NCI-H187 (cell line): ENCODE data around the gene ZNF81.
A peak's percentile ranks its signal among the peaks of the same experiment; 100 is the strongest.
"Not testable (repeated sequence)": the region's sequence is repeated elsewhere in the genome, so short reads cannot be mapped to it uniquely, and the experiment has no call there.

ENCODE experiments used
- DNase-seq, 2 experiments: peaks; one replicate each; lab custom pipeline; 2025; lab: John Stamatoyannopoulos, UW

The ZNF81 gene

DNA sequence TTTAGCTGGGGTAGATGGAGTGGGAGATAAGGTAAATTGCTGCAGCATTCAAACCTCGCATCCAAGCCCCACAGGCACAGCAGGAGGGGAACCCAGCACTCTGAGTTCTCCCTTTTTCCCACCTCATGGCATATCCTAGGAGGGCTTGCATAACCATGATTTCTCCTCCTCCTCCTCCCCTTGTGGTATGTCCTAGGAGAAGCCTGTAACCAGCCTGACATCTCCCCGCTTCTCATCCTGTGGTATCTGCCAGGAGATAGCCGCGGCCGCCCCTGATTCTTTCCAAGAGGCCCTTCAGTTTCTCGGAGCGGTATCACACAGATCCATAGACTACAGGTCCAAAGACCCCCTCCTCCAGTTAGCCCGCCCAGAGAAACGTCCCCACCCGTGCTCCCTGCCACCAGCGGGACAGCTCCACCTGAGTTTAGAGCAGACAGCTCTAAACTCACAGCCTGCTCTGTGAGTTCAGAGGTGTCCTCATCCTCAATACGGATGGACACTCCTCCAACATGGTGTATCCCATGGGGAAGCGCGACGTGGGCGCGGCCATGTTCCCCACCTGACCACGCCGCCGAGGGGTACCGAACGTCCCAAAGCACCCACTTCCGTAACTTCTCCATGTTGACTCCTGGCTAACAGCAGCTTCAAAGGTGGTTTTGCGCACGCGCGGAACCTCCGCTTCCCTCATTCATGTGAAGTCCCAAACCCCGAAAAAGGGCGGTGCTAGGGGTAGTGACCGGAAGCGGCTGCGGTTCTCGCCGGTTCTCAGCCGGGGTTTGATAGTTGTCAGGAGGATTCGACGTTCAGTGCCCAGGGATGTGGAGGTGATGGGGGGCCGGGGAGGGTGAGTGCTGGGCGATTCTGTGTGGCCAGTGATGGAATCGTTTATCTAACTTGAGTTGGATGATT is at the start of gene ZNF81:
TSS of gene ZNF81 (plus strand) at position 739 of the 909 bp plus-strand sequence. CDS start 9,366 bp downstream, outside the sequence.
- peak; percentile 80 to 86 for DNase-seq

DNA sequence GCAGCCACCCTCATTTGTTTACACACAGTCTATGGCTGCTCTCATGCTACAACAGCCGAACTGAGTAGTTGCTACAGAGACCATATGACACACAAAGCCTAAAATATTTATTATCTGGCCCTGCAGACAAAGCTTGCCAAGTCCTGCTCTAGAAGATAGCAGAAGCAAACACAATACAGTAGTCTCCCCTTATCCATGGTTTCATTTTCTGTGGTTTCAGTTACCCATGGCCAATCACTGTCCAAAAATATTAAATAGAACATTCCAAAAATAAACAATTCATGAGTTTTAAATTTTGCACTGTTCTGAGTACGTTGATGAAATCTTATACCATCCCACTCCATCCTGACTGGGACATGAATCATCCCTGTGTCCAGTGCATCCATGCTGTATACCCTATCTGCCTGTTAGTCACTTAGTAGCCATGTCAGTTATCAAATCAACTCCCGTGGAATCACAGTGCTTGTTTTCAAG is 40.2 kb upstream of the ZNF81 start:
- DNase-seq: no peak

DNA sequence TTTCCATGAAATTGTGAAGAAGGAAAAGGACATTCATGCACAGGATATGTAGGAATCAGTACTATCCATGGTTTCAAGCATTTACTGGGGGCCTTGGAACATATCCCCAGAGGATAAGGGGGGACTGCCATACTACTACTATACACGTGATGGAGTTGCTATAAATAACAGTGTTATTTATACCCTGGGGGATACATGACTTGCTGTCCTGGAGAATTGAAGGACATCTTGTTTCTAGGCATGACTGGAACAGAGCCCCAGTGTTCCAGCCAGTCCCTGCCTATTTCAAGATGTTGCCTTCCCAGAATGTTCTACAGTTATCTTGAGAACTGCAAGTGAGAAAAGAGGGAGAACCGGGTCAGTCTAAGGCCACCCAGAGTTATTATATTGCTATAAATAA is 39.6 kb upstream of the ZNF81 start:
- no peak for DNase-seq

DNA sequence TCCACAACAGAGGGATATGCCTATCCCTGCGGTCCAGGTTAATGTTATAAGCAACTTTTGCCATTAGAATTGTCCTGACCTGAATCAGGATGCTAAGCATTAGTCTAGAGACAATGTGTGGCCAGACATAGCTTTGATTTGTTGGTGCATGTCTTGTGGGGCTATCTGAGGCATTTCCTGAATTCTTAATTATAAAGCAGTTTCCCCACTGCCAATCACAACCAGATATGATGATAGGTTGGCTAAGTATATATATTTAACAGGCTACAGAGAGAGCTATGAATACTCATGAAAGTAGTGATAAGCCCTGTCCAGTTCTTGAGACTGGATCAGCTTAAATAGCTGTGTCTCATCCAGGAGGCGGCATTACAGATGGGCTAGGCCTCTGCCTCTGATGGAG is 37.8 kb upstream of the ZNF81 start:
- no peak for DNase-seq

DNA sequence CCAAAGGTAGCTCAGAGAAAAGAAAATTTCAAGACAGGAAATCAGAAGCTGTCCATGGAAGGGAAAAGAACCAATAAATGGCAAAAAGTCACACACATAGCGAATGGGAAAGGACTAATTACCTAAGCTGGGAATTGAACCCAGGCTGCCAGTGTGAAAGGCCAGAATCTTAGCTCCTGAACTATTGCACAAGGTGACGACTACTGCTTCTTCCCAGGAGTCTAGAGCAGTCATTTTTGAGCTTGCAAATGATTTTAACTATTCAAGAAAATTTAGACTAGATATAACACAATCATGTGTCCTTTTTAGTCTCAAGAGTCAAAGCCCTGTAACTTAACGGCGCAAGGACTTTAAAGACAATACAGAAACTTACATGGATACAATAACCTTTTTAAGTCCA is 34.1 kb upstream of the ZNF81 start:
- DNase-seq: no peak

DNA sequence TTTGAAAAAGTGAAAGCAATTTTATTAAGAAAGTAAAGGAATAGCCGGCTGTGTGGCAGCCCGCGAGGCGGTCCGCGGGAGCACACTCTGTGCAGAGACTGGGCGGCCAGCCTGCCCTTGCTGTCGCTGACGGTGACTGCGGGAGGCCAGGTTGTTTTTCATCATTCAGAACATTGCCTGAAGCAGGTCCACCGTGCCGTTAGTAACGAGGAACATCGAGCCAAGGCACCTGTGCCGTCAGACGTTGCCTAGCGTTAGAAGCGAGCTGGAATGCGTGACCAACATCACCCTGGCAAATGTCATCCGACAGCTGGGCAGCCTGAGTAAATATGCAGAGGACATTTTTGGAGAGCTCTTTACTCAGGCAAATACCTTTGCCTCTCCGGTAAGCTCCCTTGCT is 33.6 kb upstream of the ZNF81 start:
- not testable (repeated sequence) for DNase-seq

DNA sequence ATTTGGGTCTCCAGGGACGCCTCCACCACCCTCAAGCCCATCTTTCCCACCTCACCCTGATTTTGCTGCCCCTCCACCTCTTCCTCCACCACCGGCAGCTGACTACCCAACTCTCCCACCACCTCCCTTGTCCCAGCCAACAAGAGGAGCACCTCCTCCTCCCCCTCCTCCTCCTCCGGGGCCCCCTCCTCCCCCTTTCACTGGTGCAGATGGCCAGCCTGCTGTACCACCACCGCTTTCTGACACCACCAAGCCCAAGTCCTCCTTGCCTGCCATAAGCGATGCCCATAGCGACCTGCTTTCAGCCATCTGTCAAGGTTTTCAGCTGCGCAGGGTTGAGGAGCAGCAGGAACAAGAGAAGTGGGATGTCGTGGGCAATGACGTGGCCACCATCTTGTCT is 32.4 kb upstream of the ZNF81 start:
- DNase-seq: no peak

DNA sequence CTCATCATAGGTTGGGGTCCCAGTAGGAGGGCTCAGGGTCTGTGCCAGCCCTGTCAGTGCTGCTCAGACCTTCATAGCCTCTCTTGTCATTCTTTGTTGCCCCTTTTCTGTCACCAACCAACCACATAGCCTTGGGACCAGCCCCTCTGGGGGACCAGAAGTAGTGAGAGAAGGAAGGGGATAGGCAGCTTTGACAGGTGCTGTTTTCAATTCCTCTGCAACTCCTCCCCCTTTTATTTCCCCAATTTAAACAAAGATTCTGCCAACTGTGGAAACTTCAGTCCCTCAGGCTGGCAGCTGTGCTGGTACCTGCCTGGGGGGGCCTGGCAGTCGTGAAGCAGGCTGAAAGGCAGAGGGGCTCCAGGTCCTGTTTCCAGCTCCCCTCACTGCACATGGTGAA is 30.9 kb upstream of the ZNF81 start:
- not testable (repeated sequence) for DNase-seq

DNA sequence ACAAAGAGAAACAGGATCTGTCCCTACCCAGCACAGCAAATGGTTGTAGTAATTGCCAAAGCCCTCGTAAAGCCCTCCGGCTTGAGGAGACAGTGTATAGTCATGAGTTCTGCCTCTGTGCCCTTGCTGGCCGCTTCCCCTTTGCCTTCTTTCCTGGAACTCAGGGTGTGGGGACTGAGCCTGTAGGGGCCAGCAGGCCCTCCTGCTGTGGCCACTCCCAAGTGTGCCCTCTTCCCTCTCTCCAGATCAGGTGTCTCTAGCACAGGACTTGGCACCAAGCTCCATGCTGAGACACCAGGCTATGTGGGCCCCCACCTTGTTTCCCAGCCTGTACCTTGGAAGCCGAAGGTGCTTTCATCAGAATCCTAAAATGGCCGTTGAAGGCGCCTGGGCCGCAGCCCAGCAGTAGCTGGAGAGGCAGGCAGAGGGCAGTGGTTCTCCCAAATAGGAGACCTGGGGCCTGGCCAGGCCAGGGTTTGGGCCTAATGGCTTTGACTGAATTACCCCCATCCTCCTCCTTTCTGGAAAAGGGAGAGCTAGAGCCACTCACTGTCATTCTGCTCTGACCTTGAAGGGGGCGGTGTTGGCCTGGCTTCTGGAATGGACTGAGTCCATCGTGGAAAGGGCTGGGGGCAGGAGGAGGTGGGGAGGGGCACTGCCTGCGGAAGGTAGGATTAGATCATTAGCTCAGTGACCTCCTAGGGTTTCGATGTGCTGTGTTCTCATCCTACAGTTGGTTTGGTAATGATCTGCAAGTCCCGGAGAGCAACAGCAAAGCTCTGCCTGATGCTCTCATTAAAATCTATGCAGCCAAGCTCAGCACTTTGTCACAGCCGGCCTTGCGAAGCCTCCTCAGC is 30.1 kb upstream of the ZNF81 start:
- not testable (repeated sequence) for DNase-seq

DNA sequence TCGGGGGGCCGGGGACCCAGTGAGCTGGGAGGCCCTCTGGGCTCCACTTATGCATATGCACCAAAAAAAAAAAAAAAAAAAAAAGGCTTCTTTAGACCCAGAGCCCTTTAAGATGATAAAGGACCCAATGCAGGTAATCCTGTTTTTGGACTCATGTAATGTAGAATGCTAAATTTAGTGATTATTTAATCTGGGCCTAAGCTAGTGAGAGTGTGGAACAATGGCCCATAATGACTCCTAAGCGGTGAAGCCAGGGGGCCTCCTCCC is 29.5 kb upstream of the ZNF81 start:
- DNase-seq: not testable (repeated sequence)

DNA sequence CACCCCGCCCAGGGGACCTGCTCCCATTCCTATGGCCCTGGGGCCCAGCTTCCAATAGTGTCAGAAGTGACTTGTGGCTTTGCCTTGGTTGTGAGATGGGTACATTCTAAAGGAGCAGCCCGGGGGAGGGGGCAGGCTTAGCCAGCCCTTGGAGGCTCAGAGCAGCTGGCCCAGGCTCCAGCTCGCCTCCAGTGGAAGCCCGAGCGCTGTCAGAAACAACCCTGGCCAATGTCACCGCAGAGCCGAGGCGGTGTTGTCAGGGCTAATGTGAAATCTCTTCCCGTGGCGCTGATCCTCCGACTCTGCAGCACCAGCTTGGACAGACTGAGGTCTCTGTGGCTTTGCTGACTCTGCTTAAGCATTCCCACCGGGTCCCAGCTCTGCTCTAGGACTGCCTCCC is 29.2 kb upstream of the ZNF81 start:
- no peak for DNase-seq

DNA sequence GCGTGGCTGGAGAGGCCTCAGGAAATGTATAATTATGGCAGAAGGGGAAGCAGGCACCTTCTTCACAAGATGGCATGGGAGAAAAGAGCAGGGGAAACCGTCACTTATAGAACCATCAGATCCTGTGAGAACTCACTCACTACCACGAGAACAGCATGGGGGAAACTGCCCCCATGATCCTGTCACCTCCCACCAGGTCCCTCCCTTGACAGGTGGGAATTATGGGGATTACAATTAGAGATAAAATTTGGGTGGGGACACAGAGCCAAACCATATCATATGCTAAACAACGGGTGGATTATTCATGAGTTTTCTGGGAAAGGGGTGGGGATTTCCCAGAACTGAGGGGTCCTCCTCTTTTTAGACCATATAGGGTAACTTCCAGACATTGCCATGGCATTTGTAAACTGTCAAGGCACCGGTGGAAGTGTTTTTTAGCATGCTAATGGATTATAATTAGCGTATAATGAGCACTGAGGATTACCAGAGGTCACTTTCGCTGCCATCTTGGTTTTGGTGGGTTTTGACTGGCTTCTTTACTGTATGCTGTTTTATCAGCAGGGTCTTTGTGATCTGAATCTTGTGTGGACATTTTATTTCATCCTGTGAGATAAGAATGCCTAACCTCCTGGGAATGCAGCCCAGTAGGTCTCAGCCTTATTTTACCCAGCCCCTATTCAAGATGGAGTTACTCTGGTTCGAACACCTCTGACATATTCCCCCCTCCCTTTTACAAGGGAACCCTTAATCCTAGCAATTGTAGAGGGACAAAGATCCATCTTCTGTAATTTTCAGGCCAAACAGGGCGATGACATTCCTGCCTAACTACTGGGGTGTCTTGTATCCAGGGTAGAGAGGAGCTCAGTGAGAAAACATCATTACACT is 27.6 kb upstream of the ZNF81 start:
- no peak for DNase-seq

DNA sequence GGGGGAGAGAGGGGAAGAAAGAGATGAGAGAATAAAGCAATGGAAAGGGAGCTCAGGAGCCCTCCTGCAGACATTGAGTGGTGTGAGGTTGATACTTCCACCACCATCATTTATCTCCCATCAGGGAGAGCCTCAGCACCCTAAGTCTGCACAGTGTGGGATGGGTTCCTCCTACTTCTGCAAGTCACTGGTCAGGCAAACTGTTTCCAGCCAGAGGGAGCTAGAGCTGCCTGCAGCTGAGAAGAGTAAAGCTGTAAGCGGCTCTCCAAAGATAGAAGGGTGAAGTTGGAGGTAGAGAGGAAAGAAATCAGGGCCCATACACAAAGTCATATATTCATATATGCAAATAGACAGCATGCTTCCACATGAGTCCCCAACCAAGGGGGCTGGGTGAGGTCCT is 21.9 kb upstream of the ZNF81 start:
- no peak for DNase-seq

DNA sequence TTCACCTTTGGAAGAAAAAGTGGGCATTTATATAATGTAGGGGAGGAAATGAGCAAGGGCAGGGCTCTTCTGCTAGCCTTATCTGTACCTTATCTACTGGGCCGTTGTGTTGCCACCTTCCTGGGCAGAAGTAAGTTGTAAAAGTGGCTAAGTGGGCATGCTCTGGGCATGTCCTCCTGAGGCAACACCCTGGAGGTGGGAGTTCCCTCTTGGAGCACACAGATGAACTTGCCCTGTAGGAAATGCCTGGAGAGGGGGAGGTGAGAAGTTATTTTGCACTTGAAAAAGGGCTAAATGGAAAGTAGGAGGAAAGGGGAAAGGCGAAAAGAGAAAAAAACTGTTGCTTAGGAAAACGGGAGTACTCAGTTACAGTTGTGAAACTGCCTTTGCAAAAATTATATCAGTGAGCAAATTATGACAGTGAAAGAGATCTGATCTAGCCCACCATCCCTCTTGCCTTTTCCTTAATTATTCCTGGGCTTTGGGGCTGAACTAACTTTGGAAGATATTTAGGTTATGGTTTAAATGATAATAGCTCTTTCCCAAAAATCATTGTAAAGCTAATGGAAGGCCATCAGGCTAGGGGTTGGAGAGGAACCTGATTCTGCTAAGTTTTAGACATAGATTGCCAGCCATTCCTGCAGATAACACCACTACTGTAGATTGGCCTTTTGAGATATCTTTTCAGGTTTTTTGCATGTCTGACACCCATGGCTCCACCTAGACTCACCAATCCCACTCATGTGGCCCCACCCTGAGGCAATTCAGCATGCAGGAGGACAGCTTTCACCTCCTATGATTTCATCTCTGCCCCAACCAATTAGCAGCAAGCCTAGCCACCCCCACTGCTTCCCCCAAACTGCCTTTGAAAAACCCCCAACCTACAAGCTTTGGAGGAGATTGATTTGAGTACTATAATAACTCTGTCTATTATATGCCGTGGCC is 20.5 kb upstream of the ZNF81 start:
- no peak for DNase-seq

DNA sequence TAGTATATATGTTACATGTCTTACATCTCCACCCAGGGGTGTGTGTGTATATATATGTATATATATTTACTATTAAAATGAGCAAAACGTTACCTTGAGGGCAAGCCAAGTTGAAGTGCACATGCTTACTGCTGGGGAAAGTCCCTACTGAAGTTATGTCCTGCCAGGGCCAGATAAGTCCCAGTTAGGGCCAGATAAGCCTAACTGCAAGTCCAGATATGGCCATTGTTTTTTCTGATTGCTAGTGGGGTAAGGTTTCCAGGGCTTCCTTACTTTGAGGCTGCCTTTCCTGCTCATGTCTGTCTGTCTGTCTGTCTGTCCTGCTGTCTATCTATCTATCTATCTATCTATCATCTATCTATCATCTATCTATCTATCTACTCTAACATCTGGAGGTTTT is 19.3 kb upstream of the ZNF81 start:
- no peak for DNase-seq

DNA sequence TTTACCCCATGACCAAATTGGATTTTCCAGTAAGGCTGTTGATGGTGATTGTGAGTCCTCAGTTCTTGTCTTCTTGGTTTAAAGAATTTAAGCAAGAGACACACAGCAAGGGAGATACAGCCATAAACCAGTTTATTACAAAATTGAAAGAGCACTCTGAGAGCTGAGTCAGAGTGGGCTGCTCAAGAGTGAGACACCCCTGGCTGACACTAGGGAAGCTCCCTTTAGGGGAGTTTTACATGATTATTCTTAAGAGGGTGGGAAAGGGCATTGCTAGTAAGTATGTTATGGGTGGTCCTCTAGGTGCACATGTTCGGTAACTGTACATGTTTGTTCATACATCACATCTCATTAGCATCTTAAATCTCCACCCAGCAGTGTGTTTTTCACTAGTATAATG is 18.8 kb upstream of the ZNF81 start:
- DNase-seq: no peak

DNA sequence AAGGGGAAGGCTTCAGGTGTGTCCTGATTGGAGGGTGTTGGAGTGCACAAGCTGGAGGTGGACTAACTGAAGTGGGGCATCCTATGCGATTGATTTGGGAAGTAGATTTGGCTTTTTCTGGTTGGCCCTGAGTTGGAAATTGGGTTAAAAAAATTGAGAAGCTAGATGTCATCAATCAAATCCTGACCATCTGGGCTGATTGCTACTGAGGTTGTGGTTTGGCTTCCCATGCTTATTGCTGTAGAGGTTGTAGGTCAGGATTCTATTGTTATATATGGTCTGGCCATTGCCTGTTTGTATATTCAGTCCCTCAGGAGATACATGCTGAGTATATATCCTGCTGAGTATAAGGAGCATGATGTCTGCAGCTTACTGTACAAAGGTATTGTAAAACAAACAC is 7.7 kb upstream of the ZNF81 start:
- no peak for DNase-seq

DNA sequence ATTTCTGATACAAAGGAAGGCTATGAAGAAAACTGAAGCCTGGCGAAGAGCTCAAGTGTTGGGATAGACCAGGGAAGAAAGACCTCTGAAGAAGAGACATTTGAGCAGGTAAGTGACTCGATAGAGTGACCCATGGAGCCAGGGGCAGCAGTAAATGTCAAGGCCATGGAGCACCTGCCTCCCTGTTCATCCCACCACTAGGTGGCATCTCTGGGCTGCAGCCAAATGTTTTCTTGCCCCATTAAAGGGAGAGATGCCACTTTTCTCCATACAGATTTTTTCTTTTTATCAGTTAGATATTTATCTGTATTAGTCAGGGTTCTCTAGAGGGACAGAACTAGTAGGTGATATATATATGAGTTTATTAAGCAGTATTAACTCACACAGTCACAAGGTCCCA is 4.9 kb upstream of the ZNF81 start:
- DNase-seq: peak in 1 of 2 experiments; percentile 8

DNA sequence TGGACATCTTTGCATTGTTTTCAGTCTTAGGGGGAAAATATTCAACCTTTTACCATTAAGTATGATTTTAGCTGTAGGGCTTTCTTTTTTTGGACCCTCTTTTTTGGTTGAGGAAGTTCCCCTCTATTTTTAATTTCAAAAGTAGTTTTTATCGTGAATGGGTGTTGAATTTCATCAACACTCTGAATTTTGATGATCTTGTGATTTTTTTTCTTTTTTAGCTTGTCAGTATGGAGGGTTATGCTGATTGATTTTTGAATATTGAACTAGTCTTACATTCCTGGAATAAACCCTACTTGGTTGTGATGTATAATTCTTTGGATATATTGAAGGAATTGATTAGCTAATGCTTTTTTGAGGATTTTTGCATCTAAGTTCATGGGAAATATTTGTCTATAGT is 1.7 kb downstream of the ZNF81 start:
- DNase-seq: no peak

DNA sequence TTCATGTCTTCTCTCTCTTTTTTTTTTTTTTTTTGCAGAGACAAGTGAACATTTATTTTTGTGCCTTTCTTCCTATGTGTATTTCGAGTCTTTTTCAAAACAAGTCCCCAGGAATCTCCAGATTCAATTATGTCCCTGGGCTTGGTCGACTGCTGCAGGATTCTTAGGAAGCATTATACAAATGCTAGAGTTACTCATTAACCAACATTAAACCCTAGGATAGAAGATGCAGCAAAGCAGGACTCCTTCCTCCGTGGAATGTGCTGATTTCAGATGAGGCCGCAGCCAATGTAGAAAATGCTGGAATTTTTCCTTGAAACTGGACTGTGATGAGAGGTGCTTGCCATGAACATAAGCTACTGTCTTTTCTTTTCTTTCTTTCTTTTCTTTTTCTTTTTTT is 3.4 kb downstream of the ZNF81 start:
- DNase-seq: no peak

DNA sequence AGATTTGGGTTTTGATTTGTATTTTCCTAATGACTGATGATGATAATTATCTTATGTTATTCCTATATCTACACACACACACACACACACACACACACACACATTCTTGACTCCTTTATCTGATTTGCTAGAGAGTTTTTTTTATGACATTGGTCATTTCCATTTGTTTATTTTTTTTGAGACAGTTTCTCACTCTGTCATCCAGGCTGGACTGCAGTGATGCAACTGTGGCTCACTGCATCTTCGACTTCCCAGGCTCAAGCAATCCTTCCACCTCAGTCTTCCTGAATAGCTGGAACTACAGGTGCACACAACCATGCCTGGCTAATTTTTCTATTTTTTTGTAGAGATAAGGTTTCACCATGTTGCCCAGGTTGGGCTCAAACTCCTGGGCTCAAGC is 6.7 kb downstream of the ZNF81 start:
- no peak for DNase-seq
